Measurements from ENCODE around the gene SEL1L.

- TF ChIP-seq FOXA1 (IDR thresholded peaks at IDR 0.05) (no peak), FOXA1 (CRISPR knock-in tag; IDR thresholded peaks at IDR 0.05) (no peak), MEF2D (CRISPR knock-in tag; IDR thresholded peaks at IDR 0.05) (no peak), SIN3A (IDR thresholded peaks at IDR 0.05; ENCODE audit: borderline replicate concordance, low read depth, low read length) (no peak), ZBTB21 (CRISPR knock-in tag; IDR thresholded peaks at IDR 0.05) (no peak), MXD1 (CRISPR knock-in tag; IDR thresholded peaks at IDR 0.05) (no peak), TBL1XR1 (IDR thresholded peaks at IDR 0.05; ENCODE audit: borderline replicate concordance, low read length, partially characterized antibody) (no peak), NFATC3 (CRISPR knock-in tag; IDR thresholded peaks at IDR 0.05) (no peak), ZBTB1 (CRISPR knock-in tag; IDR thresholded peaks at IDR 0.05; ENCODE audit: borderline replicate concordance) (no peak)
Measured at GRCh38 chr14:81567302-81567701, 33.6 kb upstream of the SEL1L start.
